KBM-7 (cell line): ENCODE data around the gene SMIM13.

Source experiments
- DNase-seq: peaks from one replicate; pipeline ENCODE4 v3.0.0-alpha.2; 2015
- in situ Hi-C: fragments of 300-500 bp; cut with MboI; formaldehyde crosslinking; loops from 2 replicates; pipeline ENCODE4 v1.14.3; 2020; ENCODE audit warnings: low sequenced_read_pairs, low pct_unique_long_range_greater_than_20kb, mixed read lengths

Gene SMIM13

GRCh38 chr6:11142296-11143027 lies 48.8 kb downstream of the SMIM13 start:
- DNase-seq, result no peak
- in situ Hi-C loops, result no loop called here

- DNase-seq, result peak; percentile 80
Observed at GRCh38 chr6:11143394-11144371, 50.0 kb downstream of the SMIM13 start.

GRCh38 chr6:11144393-11144851 lies 50.8 kb downstream of the SMIM13 start:
- peak; percentile 70 for DNase-seq
- in situ Hi-C loops, result no loop called here

More at GRCh38 chr6:11143394-11144371, 50.0 kb downstream of the SMIM13 start:
- in situ Hi-C loops, result no loop called here

GRCh38 chr6:11146117-11146826 lies 52.6 kb downstream of the SMIM13 start:
- in situ Hi-C loops, result no loop called here
- no peak for DNase-seq

- in situ Hi-C loops, result no loop called here
Observed at GRCh38 chr6:11149551-11149950, 55.9 kb downstream of the SMIM13 start.

GRCh38 chr6:11151488-11151887 lies 57.9 kb downstream of the SMIM13 start:
- DNase-seq, result no peak
- in situ Hi-C loops, result no loop called here

More at GRCh38 chr6:11149551-11149950, 55.9 kb downstream of the SMIM13 start:
- no peak for DNase-seq

- DNase-seq, result no peak
- in situ Hi-C loops, result no loop called here
Observed at GRCh38 chr6:11152581-11152980, 58.9 kb downstream of the SMIM13 start.

GRCh38 chr6:11153447-11153846 lies 59.8 kb downstream of the SMIM13 start:
- in situ Hi-C loops, result no loop called here
- no peak for DNase-seq

GRCh38 chr6:11155589-11155988 lies 62.0 kb downstream of the SMIM13 start:
- no peak for DNase-seq
- in situ Hi-C loops, result no loop called here

- in situ Hi-C loops, result no loop called here
- DNase-seq, result no peak
Observed at GRCh38 chr6:11160199-11160598, 66.6 kb downstream of the SMIM13 start.

GRCh38 chr6:11161031-11161956 lies 67.7 kb downstream of the SMIM13 start:
- no peak for DNase-seq
- in situ Hi-C loops, result no loop called here

GRCh38 chr6:11162262-11162661 lies 68.6 kb downstream of the SMIM13 start:
- no peak for DNase-seq
- in situ Hi-C loops, result no loop called here

- in situ Hi-C loops, result no loop called here
- DNase-seq, result no peak
Observed at GRCh38 chr6:11163932-11164331, 70.3 kb downstream of the SMIM13 start.

GRCh38 chr6:11164717-11165646 lies 71.3 kb downstream of the SMIM13 start:
- in situ Hi-C loops, result no loop called here
- DNase-seq, result no peak

GRCh38 chr6:11166948-11167347 lies 73.3 kb downstream of the SMIM13 start:
- DNase-seq, result no peak
- in situ Hi-C loops, result no loop called here

GRCh38 chr6:11168091-11168635 lies 74.5 kb downstream of the SMIM13 start:
- in situ Hi-C loops, result no loop called here
- no peak for DNase-seq

GRCh38 chr6:11171952-11172351 lies 78.3 kb downstream of the SMIM13 start:
- DNase-seq, result no peak
- in situ Hi-C loops, result no loop called here
